CD8-positive, alpha-beta memory T cell (primary cell): Measurements from ENCODE around the gene SLC22A7. TPM values are rescaled to one million over a fixed set of nuclear protein-coding genes. Genes with fewer than 3 reads are reported as not detected.

Source experiments
- CTCF ChIA-PET: fragments of 350-600 bp; sonication (Branson Sonifier 250); formaldehyde crosslinking; loops from one replicate; lab custom pipeline; 2021; ENCODE audit warnings: antibody characterized with exemption; lab: Charles Lee
- POLR2A ChIA-PET: fragments of 350-600 bp; sonication (Branson Sonifier 250); formaldehyde crosslinking; loops from one replicate; lab custom pipeline; 2021; ENCODE audit warnings: antibody characterized with exemption; lab: Charles Lee
- DNase-seq, 5 donors: peaks; one replicate each; pipeline versions ENCODE4 v3.0.0 to v3.0.0-alpha.2; 2020 to 2022; ENCODE audit warnings: mixed read lengths in 1 of 5
- H3K27ac ChIP-seq: one replicate; pipeline ENCODE4 v1.7.0; 2013; ENCODE audit warnings: low read depth, mild to moderate bottlenecking, low read length, moderate library complexity
- H3K27me3 ChIP-seq: 2 replicates; pipeline ENCODE4 v1.7.0; 2013; ENCODE audit warnings: low read length, mild to moderate bottlenecking; ENCODE audit not compliant: insufficient read depth, poor library complexity, severe bottlenecking
- H3K36me3 ChIP-seq: 2 replicates; pipeline ENCODE4 v1.7.0; 2013; ENCODE audit warnings: mild to moderate bottlenecking, low read length, moderate library complexity; ENCODE audit not compliant: insufficient read depth
- H3K4me1 ChIP-seq: 2 replicates; pipeline ENCODE4 v1.7.0; 2013; ENCODE audit warnings: mild to moderate bottlenecking, low read length, moderate library complexity; ENCODE audit not compliant: insufficient read depth
- H3K4me3 ChIP-seq: 2 replicates; pipeline ENCODE4 v1.7.0; 2013; ENCODE audit warnings: mild to moderate bottlenecking, low read length
- H3K9me3 ChIP-seq: 2 replicates; pipeline ENCODE4 v1.7.0; 2013; ENCODE audit warnings: mild to moderate bottlenecking, low read length
- H3K27ac Mint-ChIP-seq, 8 donors: one replicate each; pipeline ENCODE4 v1.8.0; 2020 to 2021; ENCODE audit warnings: mixed read lengths in 8 of 8, mild to moderate bottlenecking in 6 of 8, inconsistent platforms in 3 of 8, moderate library complexity in 3 of 8
- H3K27me3 Mint-ChIP-seq, 2 donors: one replicate each; pipeline ENCODE4 v1.8.0; 2020 to 2021; ENCODE audit warnings: mixed read lengths in 2 of 2, mild to moderate bottlenecking in 1 of 2, moderate library complexity in 1 of 2
- H3K36me3 Mint-ChIP-seq, 3 donors: one replicate each; pipeline ENCODE4 v1.8.0; 2020 to 2021; ENCODE audit warnings: mixed read lengths in 3 of 3, inconsistent platforms in 1 of 3, mild to moderate bottlenecking in 1 of 3
- H3K4me1 Mint-ChIP-seq, 3 donors: one replicate each; pipeline ENCODE4 v1.8.0; 2020 to 2021; ENCODE audit warnings: mixed read lengths in 3 of 3, inconsistent platforms in 1 of 3, mild to moderate bottlenecking in 1 of 3
- H3K4me3 Mint-ChIP-seq, 7 donors: one replicate each; pipeline ENCODE4 v1.8.0; 2020 to 2021; ENCODE audit warnings: mixed read lengths in 7 of 7, mild to moderate bottlenecking in 6 of 7, moderate library complexity in 4 of 7, inconsistent platforms in 2 of 7
- H3K9me3 Mint-ChIP-seq, 5 donors: one replicate each; pipeline ENCODE4 v1.8.0; 2020 to 2022; ENCODE audit warnings: mixed read lengths in 5 of 5, mild to moderate bottlenecking in 3 of 5, moderate library complexity in 2 of 5, inconsistent platforms in 1 of 5
- polyA plus RNA-seq: library from polyadenylated mRNA; unstranded; fragments of 300-500 nt; fragmentation: Illumina TruSeq; gene quantifications from one replicate; pipeline ENCODE4 v1.2.3, GENCODE V29; 2021
- total RNA-seq, 2 experiments: library from RNA; stranded (reverse); gene quantifications; one replicate each; pipeline ENCODE4 v1.2.3, GENCODE V29; 2021

Gene SLC22A7
- total and polyA plus RNA-seq, 3 experiments from 2014 or later = not detected

- H3K9me3 Mint-ChIP-seq = no peaks in the 10 kb centered on the region
- ChIA-PET CTCF (interaction anchor here (1.0 to 4.1 kb wide), 5 partner anchors 13 to 196 kb away, joined by 3 to 18 read pairs (median 3); partner anchors contain the start of gene DNPH1), POLR2A (no interaction called here)
- Histone ChIP-seq H3K36me3 (no peaks in the 10 kb centered on the region), H3K27ac (no peak overlapping the region), H3K4me3 (no peak overlapping the region), H3K9me3 (no peaks in the 10 kb centered on the region), H3K27me3 (no peaks in the 10 kb centered on the region), H3K4me1 (peaks cover 15% of the 10 kb centered on the region)
- H3K27me3 Mint-ChIP-seq = peaks cover 8 to 13% of the 10 kb centered on the region in 2 donors
- H3K27ac Mint-ChIP-seq = no peak overlapping the region
- peaks cover 3 to 19% (median 8%) of the 10 kb centered on the region in 3 donors for H3K4me1 Mint-ChIP-seq
- peak overlapping the region in 1 of 7 donors; percentile 24 for H3K4me3 Mint-ChIP-seq
- no peak for DNase-seq
- no peaks in the 10 kb centered on the region for H3K36me3 Mint-ChIP-seq
Observed at GRCh38 chr6:43310134-43310533, 12.1 kb downstream of the SLC22A7 start.

GRCh38 chr6:43310624-43311023 lies 12.6 kb downstream of the SLC22A7 start:
- Mint-ChIP-seq H3K27me3 (peaks cover 8 to 13% of the 10 kb centered on the region in 2 donors), H3K36me3 (no peaks in the 10 kb centered on the region), H3K4me3 (no peak overlapping the region), H3K9me3 (no peaks in the 10 kb centered on the region), H3K27ac (no peak overlapping the region), H3K4me1 (peaks cover 3 to 19% (median 8%) of the 10 kb centered on the region in 3 donors)
- peaks cover 15% of the 10 kb centered on the region for H3K4me1 ChIP-seq
- ChIA-PET CTCF (no interaction called here), POLR2A (no interaction called here)
- no peak for DNase-seq
- no peaks in the 10 kb centered on the region for H3K27me3 ChIP-seq
- no peaks in the 10 kb centered on the region for H3K36me3 ChIP-seq
- no peak overlapping the region for H3K27ac ChIP-seq
- H3K4me3 ChIP-seq = no peak overlapping the region
- no peaks in the 10 kb centered on the region for H3K9me3 ChIP-seq

- CTCF ChIA-PET = no interaction called here
- peaks cover 0 to 2% (median 0%) of the 10 kb centered on the region in 3 donors for H3K36me3 Mint-ChIP-seq
- H3K27me3 Mint-ChIP-seq = peaks cover 7 to 13% of the 10 kb centered on the region in 2 donors
- Histone ChIP-seq H3K9me3 (no peaks in the 10 kb centered on the region), H3K27ac (no peak overlapping the region), H3K27me3 (no peaks in the 10 kb centered on the region), H3K36me3 (no peaks in the 10 kb centered on the region), H3K4me3 (no peak overlapping the region), H3K4me1 (peaks cover 15% of the 10 kb centered on the region)
- H3K4me3 Mint-ChIP-seq = no peak overlapping the region
- POLR2A ChIA-PET = no interaction called here
- H3K9me3 Mint-ChIP-seq = no peaks in the 10 kb centered on the region
- DNase-seq = no peak
- no peak overlapping the region for H3K27ac Mint-ChIP-seq
- peaks cover 3 to 19% (median 8%) of the 10 kb centered on the region in 3 donors for H3K4me1 Mint-ChIP-seq
Observed at GRCh38 chr6:43311666-43312065, 13.6 kb downstream of the SLC22A7 start.

- ChIA-PET POLR2A (no interaction called here), CTCF (no interaction called here)
- peaks cover 6% of the 10 kb centered on the region for H3K4me1 ChIP-seq
- Mint-ChIP-seq H3K4me1 (peaks cover 0 to 6% (median 5%) of the 10 kb centered on the region in 3 donors), H3K27ac (no peak overlapping the region), H3K4me3 (no peak overlapping the region), H3K9me3 (no peaks in the 10 kb centered on the region), H3K27me3 (peaks cover 5 to 10% of the 10 kb centered on the region in 2 donors), H3K36me3 (peaks cover 0 to 9% (median 8%) of the 10 kb centered on the region in 3 donors)
- no peak for DNase-seq
- H3K9me3 ChIP-seq = no peaks in the 10 kb centered on the region
- no peak overlapping the region for H3K4me3 ChIP-seq
- no peak overlapping the region for H3K27ac ChIP-seq
- H3K36me3 ChIP-seq = no peaks in the 10 kb centered on the region
- H3K27me3 ChIP-seq = no peaks in the 10 kb centered on the region
Observed at GRCh38 chr6:43313813-43314212, 15.8 kb downstream of the SLC22A7 start.

- Mint-ChIP-seq H3K4me3 (no peak overlapping the region), H3K36me3 (peaks cover 0 to 13% (median 10%) of the 10 kb centered on the region in 3 donors), H3K9me3 (no peaks in the 10 kb centered on the region), H3K27me3 (no peaks in the 10 kb centered on the region), H3K4me1 (no peaks in the 10 kb centered on the region), H3K27ac (no peak overlapping the region)
- H3K27ac ChIP-seq = no peak overlapping the region
- no peaks in the 10 kb centered on the region for H3K4me1 ChIP-seq
- H3K36me3 ChIP-seq = no peaks in the 10 kb centered on the region
- no peaks in the 10 kb centered on the region for H3K27me3 ChIP-seq
- POLR2A ChIA-PET = interaction anchor here (0.6 to 0.7 kb wide), 2 partner anchors 15 to 313 kb away, joined by 3 read pairs; no protein-coding TSS in a partner anchor
- H3K9me3 ChIP-seq = no peaks in the 10 kb centered on the region
- no peak overlapping the region for H3K4me3 ChIP-seq
- no peak for DNase-seq
- CTCF ChIA-PET = no interaction called here
Observed at GRCh38 chr6:43318011-43318410, 20.0 kb downstream of the SLC22A7 start.

GRCh38 chr6:43325876-43326275 lies 27.8 kb downstream of the SLC22A7 start:
- H3K27ac Mint-ChIP-seq = no peak overlapping the region
- no peaks in the 10 kb centered on the region for H3K9me3 ChIP-seq
- CTCF ChIA-PET = interaction anchor here (1.8 kb wide), 1 partner anchor 36 kb away, joined by 6 read pairs; no protein-coding TSS in a partner anchor
- H3K36me3 Mint-ChIP-seq = peaks cover 4 to 19% (median 7%) of the 10 kb centered on the region in 3 donors
- H3K27me3 ChIP-seq = no peaks in the 10 kb centered on the region
- no peak overlapping the region for H3K27ac ChIP-seq
- POLR2A ChIA-PET = no interaction called here
- no peaks in the 10 kb centered on the region for H3K36me3 ChIP-seq
- no peaks in the 10 kb centered on the region for H3K4me1 ChIP-seq
- no peak for DNase-seq
- H3K27me3 Mint-ChIP-seq = no peaks in the 10 kb centered on the region
- H3K4me1 Mint-ChIP-seq = no peaks in the 10 kb centered on the region
- no peak overlapping the region for H3K4me3 ChIP-seq
- no peak overlapping the region for H3K4me3 Mint-ChIP-seq
- H3K9me3 Mint-ChIP-seq = no peaks in the 10 kb centered on the region

GRCh38 chr6:43328528-43328927 lies 30.5 kb downstream of the SLC22A7 start:
- no peak for DNase-seq
- Histone ChIP-seq H3K4me1 (peaks cover 10% of the 10 kb centered on the region), H3K9me3 (no peaks in the 10 kb centered on the region), H3K27me3 (no peaks in the 10 kb centered on the region), H3K27ac (no peak overlapping the region), H3K36me3 (no peaks in the 10 kb centered on the region), H3K4me3 (no peak overlapping the region)
- Mint-ChIP-seq H3K9me3 (no peaks in the 10 kb centered on the region), H3K4me1 (peaks cover 10 to 14% (median 14%) of the 10 kb centered on the region in 3 donors), H3K27ac (peak overlapping the region in 3 of 8 donors; percentile 3 to 85 (median 33)), H3K36me3 (peaks cover 8 to 17% (median 10%) of the 10 kb centered on the region in 3 donors), H3K27me3 (no peaks in the 10 kb centered on the region), H3K4me3 (no peak overlapping the region)
- ChIA-PET POLR2A (no interaction called here), CTCF (interaction anchor here (1.0 kb wide), 1 partner anchor 69 kb away, joined by 4 read pairs; no protein-coding TSS in a partner anchor)

- Histone ChIP-seq H3K4me1 (peaks cover 10% of the 10 kb centered on the region), H3K27me3 (no peaks in the 10 kb centered on the region), H3K36me3 (no peaks in the 10 kb centered on the region), H3K4me3 (no peak overlapping the region), H3K9me3 (no peaks in the 10 kb centered on the region), H3K27ac (no peak overlapping the region)
- DNase-seq = no peak
- Mint-ChIP-seq H3K36me3 (peaks cover 10 to 16% (median 12%) of the 10 kb centered on the region in 3 donors), H3K27ac (peak overlapping the region in 1 of 8 donors; percentile 72), H3K9me3 (no peaks in the 10 kb centered on the region), H3K4me3 (no peak overlapping the region), H3K4me1 (peaks cover 10 to 14% (median 14%) of the 10 kb centered on the region in 3 donors), H3K27me3 (no peaks in the 10 kb centered on the region)
- ChIA-PET CTCF (no interaction called here), POLR2A (no interaction called here)
Observed at GRCh38 chr6:43331470-43331869, 33.4 kb downstream of the SLC22A7 start.
